Left hindlimb (tissue), 1 donor: ENCODE results near the gene MGA.

Source experiments
- DNase-seq: peaks from one replicate; pipeline ENCODE4 v3.0.0-alpha.2; 2018

Gene MGA

DNA sequence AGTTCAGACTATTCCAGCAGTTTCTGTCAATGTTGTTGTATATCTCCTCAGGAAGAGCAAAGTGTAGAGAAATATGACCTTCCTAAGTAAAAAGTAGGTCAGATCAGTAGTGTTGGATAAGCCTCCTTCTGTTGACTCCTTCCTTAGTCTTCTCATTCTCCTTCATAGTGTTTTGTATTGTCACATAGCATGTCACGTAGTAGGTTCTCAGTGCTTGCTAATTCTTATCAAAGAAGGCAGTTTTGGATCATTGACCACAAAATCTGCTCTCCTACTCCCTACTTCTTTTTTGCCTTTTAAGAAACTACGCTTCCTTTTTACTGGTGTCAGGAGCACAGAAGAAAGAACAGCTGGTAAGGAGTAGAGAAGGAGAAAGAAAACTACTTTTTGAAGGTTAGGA is 1.0 kb upstream of the MGA start:
- no peak for DNase-seq

DNA sequence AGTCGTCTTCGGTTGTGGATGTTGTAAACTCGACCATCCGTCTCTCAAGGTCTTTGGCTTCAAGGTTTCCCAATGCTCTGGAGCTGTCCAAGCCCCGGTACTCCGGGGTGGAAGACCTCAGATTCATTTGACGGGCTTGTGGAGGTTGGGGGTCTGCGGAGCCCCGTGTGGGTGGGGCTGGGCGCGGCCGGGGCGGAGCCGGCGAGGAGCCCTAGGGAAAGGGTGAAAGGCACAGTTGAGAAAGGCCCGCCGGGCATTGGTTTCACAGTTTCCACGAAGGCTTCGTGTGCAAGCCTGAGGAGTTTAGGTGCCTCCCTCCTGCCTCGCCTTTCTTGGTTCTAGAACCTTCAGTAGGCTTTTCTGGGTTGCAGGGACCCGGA is 360 bp upstream of the MGA start:
- no peak for DNase-seq

DNA sequence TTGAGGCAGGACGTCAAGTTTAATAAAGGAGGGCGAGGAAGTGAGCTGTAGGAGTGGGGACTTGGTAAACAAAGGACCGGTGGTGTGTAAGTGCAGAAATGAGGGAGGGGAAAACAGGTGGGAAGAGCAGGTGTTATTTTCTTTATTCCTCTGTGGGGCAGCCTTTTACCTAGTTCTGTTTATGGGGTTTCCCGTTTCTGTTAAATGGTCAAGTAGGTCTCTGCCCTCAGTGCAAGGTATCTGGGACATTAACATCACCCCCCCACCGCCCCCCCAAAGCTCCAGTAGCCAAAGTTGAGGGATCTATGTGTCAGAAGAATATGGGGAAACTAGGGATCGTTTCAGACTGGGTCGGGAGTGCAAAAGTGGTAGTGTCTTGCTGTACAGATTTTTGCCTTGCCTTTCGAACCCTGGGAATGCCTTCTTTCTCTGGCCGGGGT is 893 bp downstream of the MGA start:
- DNase-seq, result peak; percentile 36

DNA sequence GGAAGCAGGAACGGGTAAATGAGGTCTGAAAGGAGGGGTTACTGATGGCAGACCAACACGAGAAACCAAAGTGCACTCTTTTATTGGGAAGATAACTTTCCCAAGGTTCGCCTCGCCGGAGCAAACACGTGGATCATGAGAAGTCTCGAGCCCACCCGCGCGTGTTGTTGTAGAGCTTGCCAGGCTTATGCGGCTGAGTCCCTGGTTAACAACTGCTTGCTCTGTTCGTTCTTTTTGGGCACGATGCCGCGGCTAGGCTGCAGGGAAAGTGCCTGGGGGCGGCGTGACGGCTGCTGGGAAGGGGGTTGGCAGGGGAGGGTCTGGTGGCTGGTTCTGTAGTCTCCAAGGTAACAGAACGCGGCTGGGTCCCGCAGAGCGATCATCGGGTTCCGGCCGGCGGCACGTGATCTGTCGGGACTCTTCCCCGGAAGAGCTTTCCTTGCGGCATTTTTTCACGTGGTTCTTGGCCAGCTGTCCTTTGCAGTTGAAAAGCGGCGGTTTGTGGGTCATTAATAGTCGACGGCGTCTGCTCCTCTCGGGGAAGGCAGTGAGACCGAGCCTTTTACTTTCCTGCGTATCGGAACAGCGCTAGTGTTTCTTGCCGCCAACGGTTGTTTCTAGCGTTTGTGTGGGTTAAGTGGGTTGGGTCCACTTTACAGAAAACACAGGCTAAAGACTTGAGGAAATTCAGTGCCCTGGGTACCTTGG is 1.5 kb downstream of the MGA start:
- peak; percentile 86 for DNase-seq

DNA sequence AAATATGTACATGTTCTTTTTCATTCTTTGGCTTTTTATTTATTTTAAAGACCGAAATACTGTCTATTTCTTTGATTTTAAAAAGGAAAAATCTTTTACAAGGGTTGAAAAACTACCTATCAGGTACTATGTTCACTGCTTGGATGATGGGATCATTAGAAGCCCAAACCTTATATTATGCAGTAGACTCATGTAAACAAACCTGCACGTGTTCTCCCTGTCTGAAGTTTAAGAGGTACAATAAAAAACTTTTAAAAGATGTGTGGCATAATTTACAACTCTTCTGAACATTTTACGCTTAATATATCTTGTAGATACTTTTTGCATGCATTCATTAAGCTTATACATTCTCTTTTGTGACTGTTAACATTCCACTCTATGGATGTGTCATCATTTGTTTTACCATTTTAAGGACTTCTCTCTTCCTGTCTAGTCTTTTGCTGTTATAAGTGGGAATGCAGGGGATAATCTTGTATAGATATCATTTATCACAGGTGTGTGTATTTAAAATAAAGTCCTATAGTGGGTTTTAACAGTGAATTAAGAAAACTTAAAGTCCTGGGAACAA is 6.2 kb downstream of the MGA start:
- DNase-seq, result no peak

DNA sequence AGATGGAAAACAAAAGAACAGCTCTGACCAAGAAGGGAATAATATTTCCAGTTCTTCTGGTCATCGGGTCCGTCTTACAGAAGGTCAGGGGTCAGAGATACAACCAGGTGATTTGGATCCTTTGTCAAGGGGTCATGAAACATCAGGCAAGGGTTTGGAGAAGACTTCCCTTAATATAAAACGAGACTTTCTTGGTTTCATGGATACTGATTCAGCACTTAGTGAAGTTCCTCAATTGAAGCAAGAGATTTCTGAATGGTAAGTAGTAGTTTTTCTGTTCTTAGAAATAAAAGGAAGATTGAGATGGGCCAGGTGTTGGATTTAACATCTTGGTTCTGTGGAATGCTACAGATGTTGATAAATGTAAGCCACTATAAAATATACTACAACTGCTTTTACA is 9.5 kb downstream of the MGA start:
- no peak for DNase-seq

DNA sequence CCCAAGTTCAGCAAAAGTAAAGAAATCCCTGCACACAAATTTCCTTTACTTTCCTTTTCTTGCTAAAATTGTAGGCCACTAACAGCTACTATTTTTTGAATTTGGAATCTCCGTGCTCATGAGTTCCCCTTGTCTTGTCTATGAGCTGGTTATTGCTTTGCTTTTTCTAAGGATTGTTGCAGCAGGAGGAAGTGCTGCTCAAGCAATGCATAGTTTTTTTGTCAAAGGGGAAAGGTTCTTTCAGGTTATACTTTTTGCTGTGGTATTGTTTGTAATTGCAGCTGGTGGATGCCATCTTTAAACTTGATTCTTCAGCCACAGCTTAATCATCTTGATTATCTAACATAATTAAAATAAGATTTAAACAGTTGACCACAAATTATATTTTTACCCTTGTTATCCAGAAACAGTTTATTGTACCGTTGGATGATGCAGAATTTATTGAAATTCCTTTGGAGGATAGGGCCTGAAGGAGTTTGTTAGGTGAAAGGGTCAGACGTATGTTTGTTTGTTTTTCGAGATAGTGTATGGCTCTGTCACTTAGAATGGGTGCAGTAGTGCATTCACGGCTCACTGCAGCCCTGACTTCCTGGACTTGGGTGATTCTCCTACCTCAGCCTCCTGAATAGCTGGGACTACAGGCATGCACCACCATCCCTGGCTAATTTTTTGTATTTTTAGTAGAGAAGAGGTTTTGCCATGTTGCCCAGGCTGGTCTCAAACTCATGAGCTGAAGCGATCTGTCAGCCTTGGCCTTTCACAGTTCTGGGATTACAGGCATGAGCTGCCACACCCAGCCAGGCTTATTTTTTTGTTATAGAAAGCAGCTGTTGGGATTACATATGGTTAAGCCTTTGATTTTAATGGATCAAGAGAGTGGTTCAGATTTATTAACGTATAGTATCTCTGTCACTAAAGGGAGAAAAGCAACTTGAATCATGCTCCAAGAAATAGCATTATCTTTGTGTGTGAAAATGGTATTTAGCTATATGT is 11.7 kb downstream of the MGA start:
- no peak for DNase-seq

DNA sequence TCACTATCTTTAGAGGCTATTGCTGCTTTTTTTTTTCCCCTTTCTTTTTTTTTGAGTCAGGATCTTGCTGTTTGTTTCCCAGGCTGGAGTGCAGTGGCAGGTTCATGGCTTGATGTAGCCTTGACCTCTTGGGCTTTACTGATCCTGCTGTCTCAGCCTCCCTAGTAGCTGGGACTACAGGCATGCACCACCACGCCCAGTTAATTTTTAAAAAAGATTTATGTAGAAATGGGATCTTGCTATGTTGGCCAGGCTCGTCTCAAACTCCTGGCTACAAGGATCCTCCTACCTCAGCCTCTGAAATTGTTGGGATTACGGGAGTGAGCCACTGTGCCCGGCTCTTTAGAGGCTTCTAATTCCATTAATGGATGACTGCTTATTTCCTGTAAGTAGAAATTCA is 15.1 kb downstream of the MGA start:
- DNase-seq, result no peak

DNA sequence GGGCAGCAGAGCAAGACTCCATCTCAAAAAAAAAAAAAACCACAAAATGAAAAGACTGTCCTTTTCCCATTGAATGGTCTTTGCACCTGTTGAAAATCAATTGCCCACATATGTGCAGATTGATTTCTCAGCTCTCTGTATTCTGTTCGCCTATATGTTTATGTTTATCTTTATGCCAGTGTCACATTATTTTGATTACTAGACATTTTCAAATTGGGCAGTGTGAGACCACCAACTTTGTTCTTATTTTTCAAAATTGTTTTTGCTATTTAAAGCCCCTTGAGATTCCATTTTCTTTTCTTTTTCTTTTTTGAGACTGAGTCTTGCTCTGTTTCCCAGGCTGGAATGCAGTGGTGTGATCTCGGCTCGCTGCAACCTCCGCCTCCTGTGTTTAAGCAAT is 18.5 kb downstream of the MGA start:
- no peak for DNase-seq

DNA sequence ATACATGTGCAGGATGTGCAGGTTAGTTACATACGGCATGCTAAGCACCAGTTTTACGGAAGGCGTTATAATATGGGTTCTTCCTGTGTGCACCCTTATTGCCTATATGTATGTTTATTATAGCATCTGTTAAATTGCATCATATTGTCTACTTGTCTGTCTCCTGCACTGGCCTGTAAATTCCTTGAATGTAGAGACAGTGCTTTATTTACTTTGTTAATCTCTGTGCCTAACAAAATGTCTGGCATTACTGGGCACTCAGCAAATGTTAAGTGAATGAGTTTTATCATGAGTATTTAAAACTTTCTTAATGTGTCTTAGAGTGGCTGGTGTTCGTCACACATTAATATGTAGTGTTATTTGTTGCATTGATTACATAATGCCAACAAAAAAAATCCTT is 23.8 kb downstream of the MGA start:
- no peak for DNase-seq

DNA sequence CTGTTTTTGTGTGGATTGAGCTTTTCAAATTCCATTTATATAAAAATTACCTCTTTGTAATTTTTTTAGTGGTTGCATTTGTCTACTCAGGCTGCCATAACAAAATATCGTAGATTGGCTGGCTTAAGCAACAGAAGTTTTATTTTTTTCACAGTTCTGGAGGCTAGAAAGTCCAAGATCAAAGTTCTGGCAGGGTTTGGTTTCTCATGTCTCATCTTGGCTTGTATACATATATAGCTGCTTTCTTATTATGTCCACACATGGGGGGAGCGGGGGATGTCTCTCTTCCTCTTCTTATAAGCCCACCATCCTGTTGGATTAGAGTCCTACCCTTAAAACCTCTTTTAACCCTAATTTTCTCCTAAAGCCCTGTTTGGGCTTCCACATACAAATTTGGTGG is 28.5 kb downstream of the MGA start:
- no peak for DNase-seq

DNA sequence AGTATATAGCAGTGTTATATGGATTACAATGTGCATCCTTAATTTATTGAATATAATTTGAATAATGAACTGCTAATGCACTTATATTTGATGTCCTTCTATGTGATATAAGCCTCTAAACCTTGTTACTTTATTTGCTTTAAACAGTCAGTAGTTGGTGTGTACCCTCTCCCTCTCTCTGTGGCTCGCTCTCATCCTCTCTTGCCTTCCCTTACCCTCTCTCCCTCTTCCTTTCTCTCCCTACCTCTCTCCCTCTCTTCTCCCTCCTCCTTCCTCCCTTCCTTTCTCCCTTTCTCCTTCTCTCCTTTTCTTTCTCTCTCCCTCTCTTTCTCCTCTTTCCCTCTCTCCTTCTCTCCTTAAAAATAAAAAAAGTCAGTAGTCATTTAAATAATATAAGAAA is 28.9 kb downstream of the MGA start:
- DNase-seq, result no peak

DNA sequence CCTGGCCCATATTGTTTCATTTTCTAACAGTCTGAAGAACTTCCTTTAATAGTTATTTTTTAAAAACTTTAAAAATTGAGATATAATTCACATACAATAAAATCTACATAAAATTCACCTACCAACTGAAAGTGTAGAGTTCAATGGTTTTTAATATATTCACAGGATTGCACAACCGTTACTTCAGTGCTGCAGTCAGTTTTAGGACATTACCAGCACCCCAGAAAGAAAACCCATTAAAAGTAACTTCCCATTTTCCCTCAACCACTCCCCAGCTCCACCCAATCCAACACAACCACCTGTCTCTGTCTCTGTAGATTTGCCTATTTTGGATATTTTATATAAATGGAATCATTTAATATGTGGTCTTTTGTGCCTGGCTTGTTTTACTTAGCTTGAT is 29.6 kb downstream of the MGA start:
- DNase-seq, result no peak

DNA sequence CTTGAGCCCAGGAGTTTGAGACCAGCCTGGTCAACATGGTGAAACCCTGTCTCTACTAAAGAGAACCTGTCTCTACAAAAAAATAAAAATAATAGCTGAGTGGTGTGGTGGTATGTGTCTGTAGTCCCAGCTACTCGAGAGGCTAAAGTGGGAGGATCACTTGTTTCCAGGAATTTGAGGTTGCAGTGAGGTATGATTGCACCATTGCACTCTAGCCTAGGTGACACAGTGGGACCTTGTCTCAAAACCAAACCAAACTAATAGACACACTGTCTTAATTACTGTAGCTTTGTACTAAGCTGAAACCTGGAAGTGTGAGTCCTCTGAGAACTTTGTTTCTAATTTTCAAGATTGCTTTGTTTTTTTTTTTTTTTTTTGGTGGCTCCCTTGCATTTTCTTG is 30.4 kb downstream of the MGA start:
- DNase-seq, result no peak

DNA sequence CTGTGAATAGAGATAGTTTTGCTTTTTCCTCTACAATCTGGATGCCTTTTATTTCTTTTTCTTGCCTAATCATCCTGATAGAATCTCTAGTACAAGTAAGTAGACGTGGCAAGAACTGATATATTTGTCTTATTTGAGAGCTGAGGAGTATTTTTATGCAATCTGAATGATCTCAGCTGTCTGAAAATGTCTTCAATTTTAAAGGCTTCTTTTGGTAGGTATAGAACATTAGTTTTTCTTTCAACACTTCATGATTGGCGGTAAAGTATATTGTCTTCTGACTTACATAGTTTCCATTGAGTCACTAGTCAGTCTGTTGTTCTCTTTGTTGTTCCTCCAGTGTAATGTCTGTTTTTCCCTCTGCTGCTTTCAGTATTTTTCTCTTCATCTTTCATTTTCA is 31.3 kb downstream of the MGA start:
- no peak for DNase-seq

DNA sequence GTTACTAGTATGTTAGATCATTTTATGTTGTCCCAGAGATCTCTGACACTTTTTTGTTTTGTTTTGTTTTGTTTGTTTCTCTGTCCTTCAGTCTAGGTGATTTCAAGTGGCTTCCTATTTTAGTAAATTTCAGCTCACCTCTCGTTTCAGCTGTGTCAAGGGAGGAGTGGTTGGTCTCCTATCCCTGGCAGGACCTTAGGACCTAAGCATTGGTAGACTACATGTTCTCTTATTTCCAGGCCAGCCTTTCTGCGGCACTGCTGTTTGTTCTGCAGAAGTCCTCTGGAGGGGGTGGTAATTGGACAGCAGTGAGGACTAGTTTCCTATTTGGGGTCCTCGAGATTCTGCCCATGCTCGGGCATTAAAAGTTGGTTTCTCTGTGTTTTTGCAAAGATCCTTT is 31.8 kb downstream of the MGA start:
- no peak for DNase-seq

DNA sequence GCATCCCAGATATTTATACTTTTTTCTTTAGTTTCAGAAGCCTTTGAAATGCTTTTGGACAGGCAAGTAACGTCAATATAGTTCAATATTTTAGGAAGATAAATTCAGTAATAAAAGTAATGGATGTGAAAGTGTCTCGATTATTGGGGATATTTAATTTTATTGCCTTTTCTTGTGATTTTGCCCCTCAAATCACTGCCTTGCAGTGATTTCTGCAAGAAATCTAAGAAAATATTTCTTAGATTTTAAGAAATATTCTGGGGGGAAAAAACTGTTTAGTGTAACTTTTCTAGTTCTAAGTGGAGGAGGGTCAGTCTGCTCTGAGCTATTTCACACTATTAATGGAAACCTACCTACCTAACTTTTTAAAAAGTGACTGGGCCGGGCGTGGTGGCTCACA is 33.6 kb downstream of the MGA start:
- no peak for DNase-seq

DNA sequence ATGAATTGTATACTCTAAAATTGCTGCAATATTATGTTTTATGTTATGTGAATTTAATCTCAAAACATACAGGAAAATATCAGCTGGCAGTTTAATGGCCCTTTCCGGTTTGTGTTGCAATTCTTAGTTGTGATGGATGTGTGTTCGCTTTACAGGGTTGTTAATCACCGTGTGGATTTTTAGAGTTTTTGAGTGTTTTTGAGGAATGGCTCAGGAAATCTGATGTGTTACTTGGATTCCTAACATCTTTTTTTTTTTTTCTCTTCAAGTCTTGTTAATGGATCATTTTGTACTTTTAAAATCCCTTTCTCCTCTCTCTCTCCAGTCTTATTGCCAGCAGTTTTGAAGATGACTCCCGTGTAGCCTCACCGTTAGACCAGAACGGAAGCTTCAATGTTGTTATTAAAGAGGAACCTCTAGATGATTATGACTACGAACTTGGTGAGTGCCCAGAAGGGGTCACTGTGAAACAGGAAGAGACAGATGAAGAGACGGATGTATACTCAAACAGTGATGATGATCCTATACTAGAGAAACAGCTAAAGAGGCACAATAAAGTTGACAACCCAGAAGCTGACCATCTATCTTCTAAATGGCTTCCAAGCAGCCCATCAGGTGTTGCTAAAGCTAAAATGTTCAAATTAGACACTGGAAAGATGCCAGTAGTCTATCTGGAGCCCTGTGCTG is 35.7 kb downstream of the MGA start:
- no peak for DNase-seq

DNA sequence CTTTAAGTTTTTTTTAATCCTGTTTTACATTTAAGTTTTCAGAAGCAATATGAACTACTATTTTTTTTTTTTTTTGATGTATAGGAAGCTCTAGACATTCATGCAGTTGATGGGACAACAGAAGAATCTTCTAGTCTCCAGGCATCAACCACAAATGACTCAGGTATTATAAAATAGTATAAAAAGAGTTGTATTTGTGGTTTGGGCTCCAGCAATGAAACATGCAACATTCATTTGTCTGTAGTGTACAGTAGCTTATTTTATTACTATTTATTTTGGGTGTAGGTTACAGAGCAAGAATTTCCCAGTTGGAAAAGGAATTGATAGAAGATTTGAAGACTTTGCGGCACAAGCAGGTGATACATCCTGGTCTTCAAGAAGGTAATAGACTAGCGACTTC is 38.6 kb downstream of the MGA start:
- no peak for DNase-seq

DNA sequence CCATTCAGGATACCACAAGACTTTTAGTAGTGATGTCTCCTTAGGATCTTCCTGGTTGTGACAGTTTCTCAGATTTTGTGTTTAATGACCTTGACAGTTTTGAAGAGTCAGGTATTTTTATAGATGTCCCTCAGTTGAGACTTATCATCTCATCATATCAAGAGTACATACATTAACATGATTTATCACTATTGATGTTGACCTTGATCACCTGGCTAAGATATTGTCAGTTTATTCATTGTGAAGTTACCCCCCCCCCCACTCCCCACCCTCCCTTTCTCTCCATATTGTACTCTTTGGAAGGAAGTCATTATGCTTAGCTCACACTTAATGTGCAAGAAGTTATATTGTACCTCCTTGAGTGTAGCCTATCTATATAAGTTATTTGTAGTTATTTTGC is 42.9 kb downstream of the MGA start:
- no peak for DNase-seq

DNA sequence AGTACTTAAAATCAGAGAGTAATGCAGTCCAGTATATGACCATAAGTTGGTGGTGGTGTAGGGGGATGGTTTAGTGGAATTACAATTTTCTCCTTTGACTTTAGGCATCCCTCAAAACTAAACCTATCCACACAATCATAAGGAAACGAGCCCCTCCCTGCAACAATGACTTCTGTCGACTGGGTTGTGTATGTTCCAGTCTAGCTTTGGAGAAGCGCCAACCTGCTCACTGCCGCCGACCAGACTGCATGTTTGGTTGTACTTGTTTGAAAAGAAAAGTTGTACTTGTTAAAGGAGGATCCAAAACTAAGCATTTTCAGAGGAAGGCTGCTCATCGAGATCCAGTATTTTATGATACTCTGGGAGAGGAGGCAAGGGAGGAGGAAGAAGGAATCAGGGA is 52.8 kb downstream of the MGA start:
- DNase-seq, result no peak

DNA sequence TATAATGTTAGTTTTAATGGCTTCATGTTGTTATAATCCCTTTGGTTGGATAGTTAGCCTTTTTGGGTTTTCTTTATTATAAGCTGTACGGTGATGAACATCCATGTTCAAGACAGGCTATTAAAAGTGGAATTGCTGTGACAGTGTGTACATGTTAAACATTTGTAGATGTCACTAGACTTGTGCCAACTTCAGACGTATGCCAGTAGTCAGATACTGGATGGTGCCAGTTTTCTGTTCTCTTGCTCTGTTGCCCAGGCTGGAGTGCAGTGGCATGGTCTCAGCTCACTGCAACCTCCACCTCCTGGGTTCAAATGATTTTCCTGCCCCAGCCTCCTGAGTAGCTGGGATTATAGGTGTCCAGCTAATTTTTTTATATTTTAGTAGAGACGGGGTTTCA is 54.1 kb downstream of the MGA start:
- DNase-seq, result no peak

DNA sequence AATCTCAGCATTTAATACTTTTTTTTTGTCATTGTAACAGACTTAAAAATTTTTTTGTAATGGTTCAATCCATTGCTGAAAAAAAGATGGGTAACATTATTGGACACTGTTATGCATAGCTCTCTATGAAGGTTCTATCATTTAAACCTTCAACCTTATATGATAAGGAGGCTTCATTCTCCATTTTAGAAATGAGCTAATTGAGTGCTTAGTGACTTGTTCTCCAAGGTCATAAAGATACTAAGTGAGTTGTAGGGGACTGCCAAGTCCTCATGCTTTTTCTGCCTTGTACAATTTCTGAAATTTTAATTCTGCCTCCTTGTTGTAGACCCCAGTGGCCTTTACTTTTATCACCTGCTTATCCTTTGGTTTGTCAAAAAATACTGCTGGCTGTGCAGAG is 56.7 kb downstream of the MGA start:
- no peak for DNase-seq
